LHCN-M2 (cell line): Measurements from ENCODE around the gene RNF11. TPM values are rescaled to one million over a fixed set of nuclear protein-coding genes. Genes with fewer than 3 reads are reported as not detected.
A peak's percentile ranks its signal among the peaks of the same experiment; 100 is the strongest.
"Not testable (repeated sequence)": the region's sequence is repeated elsewhere in the genome, so short reads cannot be mapped to it uniquely, and the experiment has no call there.

Experiments used
- DNase-seq: peaks from one replicate; pipeline ENCODE4 v3.0.0-alpha.2; 2012; ENCODE audit warnings: low read depth
- total RNA-seq: library from RNA; depleted of rRNA; stranded (reverse); fragments of >200 nt; gene quantifications from 2 replicates; pipeline ENCODE4 v1.2.3, GENCODE V29; 2014

Gene RNF11
- total RNA-seq, 1 experiment from 2014 or later: 99.9 TPM

DNA sequence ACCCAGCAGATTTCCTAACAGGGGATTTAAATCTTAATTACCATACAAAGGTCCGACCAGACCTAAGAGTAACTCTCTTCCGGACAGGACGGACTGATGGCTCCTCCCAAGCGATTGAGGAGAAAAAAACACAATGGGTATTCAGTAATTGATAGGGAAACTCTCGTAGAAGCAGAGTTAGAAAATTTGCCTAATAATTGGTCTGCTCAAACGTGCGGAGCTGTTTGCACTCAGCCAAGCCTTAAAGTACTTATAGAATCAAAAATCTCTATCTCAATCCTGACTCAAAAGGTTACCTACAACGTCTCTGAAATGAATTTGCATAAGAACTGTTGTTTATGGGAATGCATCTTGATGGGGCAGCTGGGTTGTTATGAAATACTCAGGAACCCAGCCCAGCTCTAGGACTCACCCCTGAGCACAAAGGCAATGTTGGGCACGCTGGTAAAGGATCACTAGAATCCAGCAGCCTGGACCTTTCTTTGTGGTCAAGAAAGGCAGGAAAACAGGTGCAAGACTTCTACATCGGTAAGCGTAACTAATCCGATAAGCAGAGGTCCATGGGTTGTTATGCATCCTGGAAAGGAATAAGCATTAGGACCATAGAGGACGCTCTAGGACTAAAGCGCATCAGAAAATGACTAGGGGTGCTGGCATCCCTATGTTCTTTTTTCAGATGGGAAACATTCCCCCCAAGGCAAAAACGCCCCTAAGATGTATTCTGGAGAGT is 8.7 kb upstream of the RNF11 start:
- DNase-seq: not testable (repeated sequence)

DNA sequence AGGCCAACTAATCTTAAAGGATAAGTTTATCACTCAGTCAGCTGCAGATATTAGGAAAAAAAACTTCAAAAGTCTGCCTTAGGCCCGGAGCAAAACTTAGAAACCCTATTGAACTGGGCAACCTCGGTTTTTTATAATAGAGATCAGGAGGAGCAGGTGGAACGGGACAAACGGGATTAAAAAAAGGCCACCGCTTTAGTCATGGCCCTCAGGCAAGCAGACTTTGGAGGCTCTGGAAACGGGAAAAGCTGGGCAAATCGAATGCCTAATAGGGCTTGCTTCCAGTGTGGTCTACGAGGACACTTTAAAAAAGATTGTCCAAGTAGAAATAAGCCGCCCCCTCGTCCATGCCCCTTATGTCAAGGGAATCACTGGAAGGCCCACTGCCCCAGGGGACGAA is 7.6 kb upstream of the RNF11 start:
- not testable (repeated sequence) for DNase-seq

DNA sequence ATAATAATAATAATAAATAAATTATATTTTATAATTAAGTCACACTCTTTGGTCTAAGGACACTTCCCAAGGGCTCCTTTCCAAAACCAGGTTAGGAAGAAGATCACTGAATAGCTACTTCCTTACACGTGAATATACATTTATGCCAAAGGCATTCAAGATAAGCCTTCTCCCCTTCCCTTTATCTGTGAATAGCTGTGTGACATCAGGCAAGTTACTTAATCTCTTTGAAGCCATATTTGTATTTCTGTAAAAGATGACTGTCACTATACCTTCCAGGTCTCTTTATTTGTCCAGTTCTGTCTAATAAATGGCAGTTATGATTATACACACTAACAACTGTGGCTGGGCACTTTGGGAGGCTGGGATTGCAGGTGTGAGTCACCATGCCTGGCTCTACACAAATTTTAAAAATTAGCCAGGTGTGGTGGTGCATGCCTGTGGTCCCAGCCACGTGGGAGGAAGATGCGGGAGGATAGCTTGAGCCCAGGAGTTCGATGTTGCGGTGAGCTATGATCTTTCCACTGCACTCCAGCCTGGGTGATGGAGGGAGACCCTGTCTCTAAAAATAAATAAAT is 5.5 kb upstream of the RNF11 start:
- DNase-seq: no peak

GRCh38 chr1:51231120-51231519 is 5.0 kb upstream of the RNF11 start:
- DNase-seq: peak; percentile 55

- DNase-seq: no peak
These were observed 4.2 kb upstream of the RNF11 start for GRCh38 chr1:51231896-51232295.

DNA sequence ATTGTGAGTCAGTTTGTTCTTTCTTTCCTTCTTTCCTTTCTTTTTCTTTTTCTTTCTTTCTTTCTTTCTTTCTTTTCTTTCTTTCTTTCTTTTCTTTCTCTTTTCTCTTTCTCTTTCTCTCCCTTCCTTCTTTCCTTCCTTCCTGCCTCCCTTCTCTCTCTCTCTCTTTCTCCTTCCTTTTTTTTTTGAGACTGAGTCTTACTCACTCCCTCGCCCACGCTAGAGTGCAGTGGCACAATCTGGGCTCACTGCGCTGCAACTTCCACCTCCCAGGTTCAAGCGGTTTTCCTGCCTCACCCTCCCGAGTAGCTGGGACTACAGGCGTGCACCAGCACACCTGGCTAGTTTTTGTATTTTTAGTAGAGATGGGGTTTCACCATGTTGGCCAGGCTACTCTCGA is 1.8 kb upstream of the RNF11 start:
- not testable (repeated sequence) for DNase-seq

DNA sequence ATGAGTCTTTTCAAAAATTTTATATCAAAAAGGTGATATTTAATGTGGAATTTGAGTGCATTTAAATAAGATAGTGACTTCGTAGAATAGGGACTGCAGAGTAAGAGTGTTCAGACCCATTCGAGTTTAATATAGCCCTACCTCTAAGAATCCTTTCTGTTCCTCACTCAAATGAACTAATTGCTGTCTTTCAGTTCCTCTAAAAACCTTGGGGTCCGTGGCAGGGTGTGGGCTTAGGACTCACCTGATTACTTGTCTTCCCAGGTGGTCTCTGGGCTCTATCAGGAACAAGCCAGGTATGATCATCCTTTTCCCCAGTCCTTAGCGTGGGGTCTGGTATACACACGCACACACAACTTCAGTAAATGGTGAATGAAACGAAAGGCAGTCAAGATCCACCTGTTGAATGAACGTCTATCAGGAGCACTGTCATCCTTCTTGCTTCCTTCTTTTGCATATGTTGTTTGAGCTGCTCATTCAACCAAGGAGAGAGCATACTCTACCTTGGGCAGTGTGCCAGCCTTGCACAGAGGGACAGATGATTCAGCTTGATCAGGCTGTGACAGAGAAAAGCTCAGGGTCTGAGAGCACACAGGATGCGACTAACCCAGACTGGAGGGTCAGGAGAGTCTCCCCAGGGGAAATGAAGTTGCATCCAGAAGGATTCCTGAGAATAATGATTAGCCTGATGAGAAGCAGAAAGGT is 1.2 kb upstream of the RNF11 start:
- peak; percentile 63 for DNase-seq

- peak; percentile 47 for DNase-seq
These were observed 668 bp downstream of the RNF11 start for GRCh38 chr1:51236531-51237350.

GRCh38 chr1:51237351-51238033 is 1.4 kb downstream of the RNF11 start:
- DNase-seq: peak; percentile 49

- no peak for DNase-seq
These were observed 1.9 kb downstream of the RNF11 start for GRCh38 chr1:51238034-51238403.

GRCh38 chr1:51240084-51240483 is 4.0 kb downstream of the RNF11 start:
- no peak for DNase-seq

DNA sequence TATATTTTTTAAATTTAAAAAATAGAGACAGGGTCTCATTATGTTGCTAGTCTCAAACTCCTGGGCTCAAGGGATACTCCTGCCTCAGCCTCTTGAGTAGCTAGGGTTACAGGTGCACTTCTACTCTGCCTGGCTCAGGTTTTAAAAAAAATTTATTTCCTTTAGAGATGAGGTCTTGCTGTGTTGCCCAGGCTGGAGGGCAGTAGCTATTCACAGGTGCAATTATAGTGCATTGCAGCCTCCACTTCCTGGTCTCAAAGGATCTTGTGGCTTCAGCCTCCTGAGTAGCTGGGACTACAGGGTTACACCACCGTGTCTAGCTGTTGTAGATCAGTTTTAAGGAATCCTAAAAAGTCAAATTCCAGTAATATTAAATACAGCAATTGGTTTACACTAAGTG is 5.0 kb downstream of the RNF11 start:
- no peak for DNase-seq

GRCh38 chr1:51242546-51242945 is 6.5 kb downstream of the RNF11 start:
- no peak for DNase-seq

DNA sequence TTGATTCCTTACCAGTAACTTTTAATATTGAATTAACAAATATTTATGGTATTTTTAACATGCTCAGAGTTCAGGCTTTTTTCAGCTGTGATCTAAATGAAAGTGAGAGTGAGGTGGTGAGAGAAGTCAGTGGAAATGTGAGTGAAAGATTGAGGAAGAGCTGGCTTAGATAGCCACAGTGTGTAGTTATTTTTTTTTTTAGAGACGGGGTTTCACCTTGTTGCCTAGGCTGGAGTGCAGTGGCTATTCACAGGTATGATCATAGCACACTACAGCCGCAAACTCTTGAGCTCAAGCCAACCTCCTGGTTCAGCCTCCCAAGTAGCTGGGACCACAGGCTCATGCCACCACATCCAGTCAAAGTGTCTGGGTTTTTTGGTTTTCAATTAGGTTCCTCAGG is 10.9 kb downstream of the RNF11 start:
- no peak for DNase-seq

GRCh38 chr1:51247499-51247898 is 11.4 kb downstream of the RNF11 start:
- DNase-seq: no peak

- no peak for DNase-seq
These were observed 13.4 kb downstream of the RNF11 start for GRCh38 chr1:51249445-51249844.

DNA sequence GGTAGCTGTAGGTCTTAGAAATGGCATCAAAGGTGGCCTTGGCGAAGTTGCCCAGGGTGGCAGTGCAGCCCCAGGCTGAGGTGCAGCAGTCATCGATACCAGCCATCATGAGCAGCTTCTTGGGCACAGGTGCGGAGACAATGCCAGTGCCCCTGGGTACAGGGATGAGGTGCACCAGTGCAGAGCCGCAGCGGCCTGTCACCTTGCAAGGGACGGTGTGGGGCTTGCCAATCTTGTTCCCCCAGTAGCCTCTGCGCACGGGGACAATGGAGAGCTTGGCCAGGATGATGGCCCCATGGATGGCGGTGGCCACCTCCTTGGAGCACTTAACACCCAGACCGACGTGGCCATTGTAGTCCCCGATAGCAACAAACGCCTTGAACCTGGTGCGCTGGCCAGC is 14.7 kb downstream of the RNF11 start:
- not testable (repeated sequence) for DNase-seq

GRCh38 chr1:51251165-51251564 is 15.1 kb downstream of the RNF11 start:
- DNase-seq: not testable (repeated sequence)

DNA sequence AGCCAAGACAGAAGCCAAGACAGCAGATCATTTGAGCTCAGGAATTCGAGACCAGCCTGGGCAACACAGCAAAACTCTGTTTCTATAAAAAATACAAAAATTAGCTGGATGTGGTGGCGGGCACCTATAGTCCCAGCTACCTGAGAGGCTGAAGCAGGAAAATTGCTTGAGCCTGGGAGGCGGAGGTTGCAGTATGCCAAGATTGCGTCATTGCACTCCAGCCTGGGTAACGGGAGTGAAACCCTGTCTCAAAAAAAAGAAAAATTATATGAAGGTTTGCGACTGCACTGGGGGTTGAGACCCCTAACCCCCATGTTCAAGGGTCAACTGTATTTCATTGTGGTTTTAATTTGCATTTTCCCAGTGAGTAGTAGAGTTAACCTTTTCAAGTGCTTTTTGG is 16.3 kb downstream of the RNF11 start:
- DNase-seq: no peak

- DNase-seq: peak; percentile 28
These were observed 17.6 kb downstream of the RNF11 start for GRCh38 chr1:51253691-51254090.

GRCh38 chr1:51255331-51255730 is 19.3 kb downstream of the RNF11 start:
- DNase-seq: no peak
